Parathyroid adenoma (tissue), 2 donors: ENCODE data around the gene FBXW12.
A peak's percentile ranks its signal among the peaks of the same experiment; 100 is the strongest.

ENCODE experiments used
- H2AFZ ChIP-seq: fragments of 300-600 bp; sonication (generic); one replicate; pipeline ENCODE4 v1.7.0; 2017; ENCODE audit warnings: antibody characterized with exemption, mild to moderate bottlenecking
- H3K27ac ChIP-seq: fragments of 300-600 bp; sonication (generic); one replicate; pipeline ENCODE4 v1.7.0; 2017
- H3K27me3 ChIP-seq: fragments of 300-600 bp; sonication (generic); one replicate; pipeline ENCODE4 v1.7.0; 2017; ENCODE audit warnings: low read length; ENCODE audit not compliant: control insufficient read depth, insufficient read depth
- H3K36me3 ChIP-seq: fragments of 300-600 bp; sonication (generic); one replicate; pipeline ENCODE4 v1.7.0; 2017; ENCODE audit warnings: low read length; ENCODE audit not compliant: control insufficient read depth, insufficient read depth
- H3K4me1 ChIP-seq: fragments of 300-600 bp; sonication (generic); one replicate; pipeline ENCODE4 v1.7.0; 2017; ENCODE audit warnings: control low read depth
- H3K4me2 ChIP-seq: fragments of 300-600 bp; sonication (generic); one replicate; pipeline ENCODE4 v1.7.0; 2017; ENCODE audit warnings: low read length
- H3K4me3 ChIP-seq: fragments of 300-600 bp; sonication (generic); one replicate; pipeline ENCODE4 v1.7.0; 2017; ENCODE audit warnings: low read depth, low read length
- H3K79me2 ChIP-seq: fragments of 300-600 bp; sonication (generic); one replicate; pipeline ENCODE4 v1.7.0; 2017; ENCODE audit warnings: control low read depth
- H3K9ac ChIP-seq: fragments of 300-600 bp; sonication (generic); one replicate; pipeline ENCODE4 v1.7.0; 2017; ENCODE audit warnings: mild to moderate bottlenecking
- H3K9me3 ChIP-seq: fragments of 300-600 bp; sonication (generic); one replicate; pipeline ENCODE4 v1.7.0; 2017; ENCODE audit warnings: low read length; ENCODE audit not compliant: control insufficient read depth
- CTCF ChIP-seq: fragments of 300-600 bp; sonication (generic); IDR thresholded peaks from one replicate; pipeline ENCODE4 v1.7.0; 2017; ENCODE audit warnings: antibody characterized with exemption, mild to moderate bottlenecking
- donor health status: primary hyperparathyroidism.

The FBXW12 gene

GRCh38 chr3:48435223-48435595 lies 63.2 kb downstream of the FBXW12 start:
- TF ChIP-seq CTCF: no peak
- no peak overlapping the region for H3K9ac ChIP-seq

GRCh38 chr3:48435774-48436476 lies 63.9 kb downstream of the FBXW12 start:
- H3K27ac ChIP-seq: no peak overlapping the region
- H3K4me3 ChIP-seq: no peak overlapping the region
- H3K36me3 ChIP-seq: no peaks in the 10 kb centered on the region
- peaks cover 16% of the 10 kb centered on the region for H3K79me2 ChIP-seq
- no peak overlapping the region for H3K4me2 ChIP-seq
- no peak overlapping the region for H3K9ac ChIP-seq
- peaks cover 14% of the 10 kb centered on the region for H3K4me1 ChIP-seq
- TF ChIP-seq CTCF: peak; percentile 100
- no peaks in the 10 kb centered on the region for H3K9me3 ChIP-seq
- no peaks in the 10 kb centered on the region for H3K27me3 ChIP-seq
- peak overlapping the region; percentile 48 for H2AFZ ChIP-seq

More at GRCh38 chr3:48435223-48435595, 63.2 kb downstream of the FBXW12 start:
- H3K27me3 ChIP-seq: no peaks in the 10 kb centered on the region
- H3K4me1 ChIP-seq: peaks cover 17% of the 10 kb centered on the region
- H3K9me3 ChIP-seq: no peaks in the 10 kb centered on the region
- peaks cover 14% of the 10 kb centered on the region for H3K79me2 ChIP-seq
- H2AFZ ChIP-seq: no peak overlapping the region
- no peak overlapping the region for H3K4me3 ChIP-seq
- H3K36me3 ChIP-seq: no peaks in the 10 kb centered on the region
- H3K4me2 ChIP-seq: no peak overlapping the region
- no peak overlapping the region for H3K27ac ChIP-seq

- no peak for TF ChIP-seq CTCF
- H3K4me3 ChIP-seq: no peak overlapping the region
- H3K36me3 ChIP-seq: no peaks in the 10 kb centered on the region
- no peak overlapping the region for H3K9ac ChIP-seq
- H3K4me2 ChIP-seq: no peak overlapping the region
- H2AFZ ChIP-seq: no peak overlapping the region
- peaks cover 20% of the 10 kb centered on the region for H3K79me2 ChIP-seq
- H3K4me1 ChIP-seq: peaks cover 16% of the 10 kb centered on the region
- no peaks in the 10 kb centered on the region for H3K27me3 ChIP-seq
- H3K9me3 ChIP-seq: no peaks in the 10 kb centered on the region
- H3K27ac ChIP-seq: no peak overlapping the region
Observed at GRCh38 chr3:48436477-48436787, 64.4 kb downstream of the FBXW12 start.

- Histone ChIP-seq H3K79me2 (peaks cover 24% of the 10 kb centered on the region), H3K4me1 (peaks cover 16% of the 10 kb centered on the region)
Observed at GRCh38 chr3:48436855-48437254, 64.8 kb downstream of the FBXW12 start.

More at GRCh38 chr3:48436855-48437254, 64.8 kb downstream of the FBXW12 start:
- Histone ChIP-seq H3K9ac (no peak overlapping the region), H3K36me3 (no peaks in the 10 kb centered on the region), H3K4me3 (no peak overlapping the region), H3K9me3 (no peaks in the 10 kb centered on the region), H3K27ac (no peak overlapping the region), H3K4me2 (no peak overlapping the region), H2AFZ (no peak overlapping the region), H3K27me3 (no peaks in the 10 kb centered on the region)
- TF ChIP-seq CTCF: no peak
